H1 (cell line): ENCODE results near the gene ABCC4. TPM values are rescaled to one million over a fixed set of nuclear protein-coding genes. Genes with fewer than 3 reads are reported as not detected.

Source experiments
- CTCF ChIA-PET: fragments of 300-600 bp; sonication (Branson Sonifier 250); formaldehyde crosslinking; loops from one replicate; lab custom pipeline; 2021; ENCODE audit not compliant: partially characterized antibody; lab: Charles Lee
- POLR2A ChIA-PET: fragments of 300-600 bp; sonication (Branson Sonifier 250); formaldehyde crosslinking; loops from one replicate; lab custom pipeline; 2021; ENCODE audit warnings: inconsistent platforms; ENCODE audit not compliant: partially characterized antibody; lab: Charles Lee
- DNase-seq, 2 experiments: peaks; one replicate each; pipeline versions ENCODE4 v3.0.0 to v3.0.0-alpha.2; 2010 to 2022; ENCODE audit warnings: low spot score in 2 of 2, low read depth in 1 of 2, mixed read lengths in 1 of 2
- FAIRE-seq: peaks from 2 replicates; lab custom pipeline; 2011; peaks lifted over from hg19 to GRCh38; lab: Jason Lieb, UNC
- H2AFZ ChIP-seq: 2 replicates; pipeline ENCODE4 v1.8.1; 2012; ENCODE audit warnings: low read length, inconsistent platforms
- H2AK5ac ChIP-seq: 2 replicates; pipeline ENCODE4 v1.6.1; 2013; ENCODE audit warnings: low read depth, low read length
- H2BK120ac ChIP-seq: replicated peaks from 2 replicates; pipeline ENCODE3; 2013; ENCODE audit warnings: low read depth, low read length, inconsistent platforms
- H2BK12ac ChIP-seq: 2 replicates; pipeline ENCODE4 v1.6.1; 2013; ENCODE audit warnings: low read depth, low read length
- H2BK15ac ChIP-seq: 2 replicates; pipeline ENCODE4 v1.6.1; 2013; ENCODE audit warnings: low read length
- H2BK20ac ChIP-seq: 2 replicates; pipeline ENCODE4 v1.6.1; 2013; ENCODE audit warnings: low read length
- H2BK5ac ChIP-seq: 2 replicates; pipeline ENCODE4 v1.6.1; 2013; ENCODE audit warnings: low read depth, low read length
- H3K14ac ChIP-seq: 2 replicates; pipeline ENCODE4 v1.6.1; 2013; ENCODE audit warnings: inconsistent platforms; ENCODE audit not compliant: insufficient read length
- H3K18ac ChIP-seq: 2 replicates; pipeline ENCODE4 v1.6.1; 2013; ENCODE audit warnings: low read length; ENCODE audit errors: extremely low read depth
- H3K23ac ChIP-seq: 2 replicates; pipeline ENCODE4 v1.6.1; 2013; ENCODE audit warnings: inconsistent platforms; ENCODE audit not compliant: insufficient read length
- H3K23me2 ChIP-seq: 2 replicates; pipeline ENCODE4 v1.6.1; 2013; ENCODE audit warnings: low read depth, low read length
- H3K27ac ChIP-seq: 2 replicates; pipeline ENCODE4 v1.6.1; 2011; ENCODE audit warnings: low read depth, low read length, inconsistent platforms
- H3K27me3 ChIP-seq, 4 experiments: replicated peaks in 1 of 4; 1 replicate in 1 of 4; 2 replicates in 3 of 4; pipeline versions ENCODE4 v1.6.1 to v1.8.1; 2011 to 2013; ENCODE audit warnings: low read length in 3 of 4, mild to moderate bottlenecking in 3 of 4, inconsistent platforms in 2 of 4, mixed read lengths in 2 of 4, moderate library complexity in 1 of 4; ENCODE audit not compliant: control insufficient read depth in 3 of 4, insufficient read depth in 3 of 4; ENCODE audit errors: extremely low read depth in 1 of 4
- H3K36me3 ChIP-seq, 4 experiments: 2 replicates each; pipeline versions ENCODE4 v1.6.1 to v1.8.1; 2011 to 2013; ENCODE audit warnings: mild to moderate bottlenecking in 4 of 4, low read length in 3 of 4, moderate library complexity in 2 of 4, control low read depth in 1 of 4, inconsistent platforms in 1 of 4; ENCODE audit not compliant: insufficient read depth in 4 of 4, control insufficient read depth in 2 of 4
- H3K4ac ChIP-seq: replicated peaks from 2 replicates; pipeline ENCODE3; 2013; ENCODE audit warnings: low read length, low read depth, mixed read lengths, inconsistent platforms; ENCODE audit not compliant: insufficient read length
- H3K4me1 ChIP-seq, 4 experiments: replicated peaks in 1 of 4; 1 replicate in 1 of 4; 2 replicates in 3 of 4; pipeline versions ENCODE4 v1.6.1 to v1.8.1; 2011 to 2013; ENCODE audit warnings: low read length in 3 of 4, inconsistent platforms in 2 of 4, mixed read lengths in 1 of 4; ENCODE audit not compliant: insufficient read depth in 4 of 4, control insufficient read depth in 3 of 4
- H3K4me2 ChIP-seq, 2 experiments: 2 replicates each; pipeline versions ENCODE4 v1.6.1 to v1.8.1; 2011 to 2013; ENCODE audit warnings: low read depth in 2 of 2, low read length in 2 of 2, control low read depth in 1 of 2, inconsistent platforms in 1 of 2, mild to moderate bottlenecking in 1 of 2; ENCODE audit not compliant: insufficient read depth in 1 of 2
- H3K4me3 ChIP-seq, 4 experiments: fragments of 200-600, 300-600 bp in 1 of 4; sonication (generic), shearing (Covaris generic), sonication (Bioruptor Twin) in 1 of 4; 2 replicates each; pipeline versions ENCODE4 v1.5.1 to v1.8.1; 2011 to 2016; ENCODE audit warnings: low read length in 4 of 4, low read depth in 3 of 4, control low read depth in 2 of 4, inconsistent platforms in 2 of 4, mild to moderate bottlenecking in 2 of 4, mixed read lengths in 1 of 4, moderate library complexity in 1 of 4; ENCODE audit not compliant: insufficient read depth in 2 of 4; ENCODE audit errors: extremely low read depth in 1 of 4
- H3K56ac ChIP-seq: replicated peaks from 2 replicates; pipeline ENCODE3; 2013; ENCODE audit warnings: low read depth, mild to moderate bottlenecking, mixed read lengths, low read length, inconsistent platforms; ENCODE audit not compliant: insufficient read length
- H3K79me1 ChIP-seq: 2 replicates; pipeline ENCODE4 v1.6.1; 2013; ENCODE audit warnings: low read depth, low read length, control low read depth
- H3K79me2 ChIP-seq, 2 experiments: 2 replicates each; pipeline versions ENCODE4 v1.6.1 to v1.8.1; 2012 to 2013; ENCODE audit warnings: low read length in 2 of 2, mild to moderate bottlenecking in 2 of 2, inconsistent platforms in 1 of 2; ENCODE audit not compliant: insufficient read depth in 2 of 2, control insufficient read depth in 1 of 2
- H3K9ac ChIP-seq, 4 experiments: replicated peaks in 1 of 4; 1 replicate in 1 of 4; 2 replicates in 3 of 4; pipeline versions ENCODE4 v1.6.1 to v1.8.1; 2011 to 2013; ENCODE audit warnings: low read depth in 3 of 4, low read length in 3 of 4, control low read depth in 2 of 4, mild to moderate bottlenecking in 2 of 4, moderate library complexity in 2 of 4, inconsistent platforms in 1 of 4; ENCODE audit errors: extremely low read depth in 1 of 4
- H3K9me3 ChIP-seq, 2 experiments: 2 replicates each; pipeline versions ENCODE4 v1.6.1 to v1.8.1; 2012 to 2013; ENCODE audit warnings: mild to moderate bottlenecking in 2 of 2, moderate library complexity in 2 of 2, control low read depth in 1 of 2, inconsistent platforms in 1 of 2, low read depth in 1 of 2, low read length in 1 of 2, mixed read lengths in 1 of 2; ENCODE audit not compliant: insufficient read depth in 2 of 2
- H4K20me1 ChIP-seq, 2 experiments: replicated peaks in 1 of 2; 2 replicates each; pipeline versions ENCODE3 to v1.8.1; 2011 to 2013; ENCODE audit warnings: inconsistent platforms in 2 of 2, low read length in 2 of 2, mild to moderate bottlenecking in 1 of 2; ENCODE audit not compliant: insufficient read depth in 2 of 2, control insufficient read depth in 1 of 2
- H4K5ac ChIP-seq: 2 replicates; pipeline ENCODE4 v1.6.1; 2013; ENCODE audit warnings: low read length, low read depth, mixed read lengths, inconsistent platforms; ENCODE audit not compliant: insufficient read length
- H4K8ac ChIP-seq: 2 replicates; pipeline ENCODE4 v1.8.0; 2013; ENCODE audit warnings: mild to moderate bottlenecking, moderate library complexity, low read length, inconsistent platforms; ENCODE audit not compliant: insufficient read depth; ENCODE audit errors: extremely low read depth
- H4K91ac ChIP-seq: replicated peaks from 2 replicates; pipeline ENCODE3; 2013; ENCODE audit warnings: low read length, mixed read lengths, inconsistent platforms; ENCODE audit not compliant: insufficient read length
- CBX5 ChIP-seq: fragments of 300-800, 300-1000 bp; sonication (generic); IDR thresholded peaks from 2 replicates; pipeline ENCODE4 v1.7.1; 2016; ENCODE audit warnings: antibody characterized with exemption, low read length, low read depth
- CEBPB ChIP-seq: IDR thresholded peaks from 2 replicates; pipeline ENCODE4 v1.6.1; 2012; ENCODE audit warnings: low read depth, low read length
- GABPA ChIP-seq: IDR thresholded peaks from 2 replicates; pipeline ENCODE4 v1.6.1; 2011; ENCODE audit warnings: mild to moderate bottlenecking, low read length, moderate library complexity, borderline replicate concordance; ENCODE audit not compliant: insufficient read depth
- KDM5A ChIP-seq: fragments of 200-600 bp; IDR thresholded peaks from 2 replicates; pipeline ENCODE4 v1.7.1; 2012; ENCODE audit warnings: mild to moderate bottlenecking, low read length, inconsistent platforms, mixed read lengths
- NRF1 ChIP-seq: IDR thresholded peaks from 2 replicates; pipeline ENCODE4 v1.6.1; 2011; ENCODE audit warnings: mild to moderate bottlenecking, low read depth, low read length, improper control_type of control experiment
- PHF8 ChIP-seq: fragments of 200-600 bp; sonication (generic); conservative IDR thresholded peaks from 2 replicates; pipeline ENCODE4 v1.7.1; 2012; ENCODE audit warnings: low read depth, mild to moderate bottlenecking, inconsistent platforms, low read length, moderate library complexity
- POLR2AphosphoS5 ChIP-seq: IDR thresholded peaks from 2 replicates; pipeline ENCODE4 v1.6.1; 2011; ENCODE audit warnings: low read depth, low read length
- RAD21 ChIP-seq, 2 experiments: IDR thresholded peaks in 1 of 2; conservative IDR thresholded peaks in 1 of 2; 2 replicates each; pipeline ENCODE4 v1.6.1; 2011; ENCODE audit warnings: low read depth in 2 of 2, low read length in 2 of 2, improper control_type of control experiment in 1 of 2, inconsistent platforms in 1 of 2, mild to moderate bottlenecking in 1 of 2, moderate library complexity in 1 of 2
- RNF2 ChIP-seq: fragments of 200-900, 300-1000 bp; sonication (generic); IDR thresholded peaks from 2 replicates; pipeline ENCODE4 v1.7.1; 2016; ENCODE audit warnings: borderline replicate concordance, low read depth, mild to moderate bottlenecking, antibody characterized with exemption, low read length; ENCODE audit not compliant: poor library complexity, severe bottlenecking; ENCODE audit errors: missing control alignments
- RXRA ChIP-seq: IDR thresholded peaks from 2 replicates; pipeline ENCODE4 v1.6.1; 2011; ENCODE audit warnings: low read depth, mild to moderate bottlenecking, low read length, moderate library complexity; ENCODE audit not compliant: insufficient read depth
- SIX5 ChIP-seq: IDR thresholded peaks from 2 replicates; pipeline ENCODE4 v1.6.1; 2011; ENCODE audit warnings: mild to moderate bottlenecking, low read depth, low read length
- SP1 ChIP-seq: IDR thresholded peaks from 2 replicates; pipeline ENCODE4 v1.6.1; 2011; ENCODE audit warnings: low read depth, low read length
- SRF ChIP-seq: IDR thresholded peaks from 2 replicates; pipeline ENCODE4 v1.6.1; 2011; ENCODE audit warnings: mild to moderate bottlenecking, low read depth, low read length, moderate library complexity
- TAF1 ChIP-seq: IDR thresholded peaks from 2 replicates; pipeline ENCODE4 v1.6.1; 2011; ENCODE audit warnings: mild to moderate bottlenecking, low read depth, low read length
- TCF12 ChIP-seq: IDR thresholded peaks from 2 replicates; pipeline ENCODE4 v1.6.1; 2011; ENCODE audit warnings: low read depth, mild to moderate bottlenecking, low read length
- WGBS, 2 experiments: shearing (Covaris generic) in 1 of 2; methylation state at CpG; one replicate each; pipeline versions ENCODE4 v1.1.6 to v1.1.7; 2013 to 2015; ENCODE audit warnings: low lambda C conversion rate in 2 of 2, mixed read lengths in 2 of 2, inconsistent platforms in 1 of 2, low coverage in 1 of 2, missing lambda C conversion rate in 1 of 2; ENCODE audit not compliant: insufficient replicate concordance in 2 of 2, insufficient coverage in 1 of 2, insufficient read length in 1 of 2; ENCODE audit errors: extremely low coverage in 1 of 2, missing lambda C conversion rate in 1 of 2; 5-methylcytosine and 5-hydroxymethylcytosine counted together
- polyA plus RNA-seq, 7 experiments: library from polyadenylated mRNA; depleted of rRNA in 3 of 7; stranded (reverse) in 5 of 7; unstranded in 2 of 7; fragments of >200 nt in 5 of 7; fragments of 200-250 nt in 2 of 7; gene quantifications; 1 replicate in 5 of 7; 2 replicates in 1 of 7; 4 replicates in 1 of 7; pipeline versions ENCODE4 v1.2.1 to v1.2.3, GENCODE V29; 2011 to 2013; ENCODE audit warnings: missing spikeins in 2 of 7, mixed read lengths in 2 of 7
- total RNA-seq: library from RNA; stranded (reverse); fragmentation: NEBNext Ultra II Directional; extraction: Animal tissue kit (Norgen Biotek cat#: 25700); gene quantifications from 2 replicates; pipeline ENCODE4 v1.2.1, GENCODE V29; 2021

ABCC4 gene
- total and polyA plus RNA-seq, 2 of the 8 experiments (the other 6 are each of a cell fraction or from before 2014, with no cell fraction given): 4.0 to 14.1 TPM

GRCh38 chr13:95074820-95075219 lies 226.4 kb downstream of the ABCC4 start:
- Histone ChIP-seq H2BK12ac (no peak overlapping the region), H3K9ac (no peak overlapping the region; a peak in 1 of 7 replicates), H3K36me3 (no peaks in the 10 kb centered on the region), H3K79me1 (no peaks in the 10 kb centered on the region), H4K20me1 (no peaks in the 10 kb centered on the region), H3K79me2 (no peaks in the 10 kb centered on the region), H3K56ac (no peak overlapping the region), H3K18ac (no peak overlapping the region), H2BK20ac (no peak overlapping the region), H3K27me3 (no peaks in the 10 kb centered on the region), H3K4me3 (no peak overlapping the region), H3K4ac (no peak overlapping the region), H3K4me2 (no peak overlapping the region), H3K9me3 (no peaks in the 10 kb centered on the region), H3K23ac (no peak overlapping the region), H4K5ac (no peak overlapping the region), H3K4me1 (peaks cover 0 to 2% (median under 1%) of the 10 kb centered on the region in 4 experiments; a peak in 2 of 7 replicates), H2BK15ac (no peak overlapping the region), H3K23me2 (no peaks in the 10 kb centered on the region; the same call in 1 of the 2 replicates), H4K91ac (no peak overlapping the region), H4K8ac (no peak overlapping the region), H3K27ac (no peak overlapping the region), H3K14ac (no peak overlapping the region), H2BK5ac (no peak overlapping the region), H2AK5ac (no peak overlapping the region), H2AFZ (no peak overlapping the region), H2BK120ac (no peak overlapping the region)
- ChIA-PET POLR2A (no interaction called here), CTCF (interaction anchor here (1.4 kb wide), 1 partner anchor 9 kb away, joined by 5 read pairs; no protein-coding TSS in a partner anchor)
- no peak for FAIRE-seq
- 80% methylated on average over 3 of the region's 3 CpGs; no CpG with 5 or more reads in 1 of the 2 experiments for WGBS, 2 experiments
- no peak for DNase-seq
- no peak for TF ChIP-seq RXRA
- no peak for TF ChIP-seq SP1
- TF ChIP-seq SIX5: no peak
- no peak for TF ChIP-seq RNF2
- no peak for TF ChIP-seq SRF
- no peak for TF ChIP-seq RAD21 (IDR thresholded peaks at IDR 0.05 in 1 of 2, conservative IDR thresholded peaks at IDR 0.05 in 1 of 2; ENCODE audit: low read depth in 2 of 2, low read length in 2 of 2)
- TF ChIP-seq TAF1: no peak
- TF ChIP-seq KDM5A: no peak
- TF ChIP-seq POLR2AphosphoS5: no peak
- TF ChIP-seq CBX5: no peak
- no peak for TF ChIP-seq NRF1
- TF ChIP-seq TCF12: no peak
- no peak for TF ChIP-seq CEBPB
- no peak for TF ChIP-seq PHF8
- TF ChIP-seq GABPA: no peak
